Mucosa of descending colon (tissue), 3 donors: Measurements from ENCODE around the gene NMB. TPM values are rescaled to one million over a fixed set of nuclear protein-coding genes. Genes with fewer than 3 reads are reported as not detected.

Source experiments
- ATAC-seq: fragments of 200-7000 bp; cut with Tn5 transposase; one replicate; pipeline ENCODE4 v1.9.1; 2020; ENCODE audit warnings: mild to moderate bottlenecking, moderate library complexity
- DNase-seq, 3 donors: peaks; one replicate each; pipeline ENCODE4 v3.0.0-alpha.2; 2020
- H3K36me3 ChIP-seq: fragments of 200-600 bp; one replicate; pipeline ENCODE4 v1.8.0; 2021; ENCODE audit warnings: low read depth, mild to moderate bottlenecking
- H3K4me1 ChIP-seq: fragments of 200-600 bp; one replicate; pipeline ENCODE4 v1.8.0; 2021; ENCODE audit warnings: low read depth, mild to moderate bottlenecking
- H3K4me3 ChIP-seq: fragments of 200-600 bp; one replicate; pipeline ENCODE4 v1.8.0; 2021; ENCODE audit warnings: mild to moderate bottlenecking
- H3K9me3 ChIP-seq: fragments of 200-600 bp; one replicate; pipeline ENCODE4 v1.8.0; 2021; ENCODE audit warnings: mild to moderate bottlenecking
- CTCF ChIP-seq: fragments of 200-600 bp; IDR thresholded peaks from one replicate; pipeline ENCODE4 v1.8.0; 2022; ENCODE audit warnings: antibody characterized with exemption, mild to moderate bottlenecking
- intact Hi-C, 2 donors: fragments of 100-400 bp; cut with DNase I in 1 of 2; cut with micrococcal nuclease in 1 of 2; formaldehyde crosslinking; loops; one replicate each; pipeline versions ENCODE4 v1.11.0 to v1.11.1; 2022; cut with DNase I, micrococcal nuclease
- total RNA-seq, 3 donors: library from RNA; stranded (reverse); fragmentation: NEBNext Ultra II Directional in 2 of 3; extraction: Animal tissue kit (Norgen Biotek cat#: 25700) in 2 of 3; gene quantifications; one replicate each; pipeline versions ENCODE4 v1.2.1 to v1.2.4, GENCODE V29; 2021 to 2023
- donor health status: DM: no; HTN: no; CAD: no; lungs with moderate emphysema.
- donor health status: DM: no; HTN: no; CAD: no.
- donor health status: DM: no; HTN: yes; CAD: no.

Gene NMB
- total RNA-seq, 3 donors from 2014 or later, result 1.5 to 4.0 (median 3.9) TPM

GRCh38 chr15:84681831-84682230, 23.8 kb upstream of the NMB start:
- Histone ChIP-seq H3K4me3 (no peak overlapping the region), H3K36me3 (no peaks in the 10 kb centered on the region), H3K9me3 (no peaks in the 10 kb centered on the region), H3K4me1 (no peaks in the 10 kb centered on the region)
- TF ChIP-seq CTCF, result no peak
- intact Hi-C loops, result no loop called here
- ATAC-seq, result peak; percentile 29
- no peak for DNase-seq

GRCh38 chr15:84671211-84671610, 13.2 kb upstream of the NMB start:
- DNase-seq, result no peak
- H3K4me3 ChIP-seq, result no peak overlapping the region
- no peak for ATAC-seq
- no peaks in the 10 kb centered on the region for H3K9me3 ChIP-seq
- peaks cover 14% of the 10 kb centered on the region for H3K36me3 ChIP-seq
- TF ChIP-seq CTCF, result no peak
- no peaks in the 10 kb centered on the region for H3K4me1 ChIP-seq
- intact Hi-C loops, result no loop called here

GRCh38 chr15:84669726-84670125, 11.7 kb upstream of the NMB start:
- DNase-seq (no peak), ATAC-seq (no peak)
- Histone ChIP-seq H3K4me1 (no peaks in the 10 kb centered on the region), H3K4me3 (no peak overlapping the region), H3K36me3 (peaks cover 14% of the 10 kb centered on the region), H3K9me3 (no peaks in the 10 kb centered on the region)
- TF ChIP-seq CTCF, result no peak
- intact Hi-C loops, result no loop called here

- H3K9me3 ChIP-seq, result no peaks in the 10 kb centered on the region
- TF ChIP-seq CTCF, result no peak
- no peaks in the 10 kb centered on the region for H3K4me1 ChIP-seq
- H3K36me3 ChIP-seq, result peaks cover 14% of the 10 kb centered on the region
- no peak overlapping the region for H3K4me3 ChIP-seq
- intact Hi-C loops, result no loop called here
- no peak for DNase-seq
- no peak for ATAC-seq
These were observed 10.4 kb upstream of the NMB start for GRCh38 chr15:84668221-84668982.

GRCh38 chr15:84666373-84666772, 8.4 kb upstream of the NMB start:
- peaks cover 10% of the 10 kb centered on the region for H3K36me3 ChIP-seq
- intact Hi-C loops, result no loop called here

More at GRCh38 chr15:84666373-84666772, 8.4 kb upstream of the NMB start:
- ATAC-seq (no peak), DNase-seq (no peak)
- TF ChIP-seq CTCF, result no peak
- H3K4me3 ChIP-seq, result no peak overlapping the region
- H3K9me3 ChIP-seq, result no peaks in the 10 kb centered on the region
- no peaks in the 10 kb centered on the region for H3K4me1 ChIP-seq
